HG03095 (cell line): ENCODE results near the gene DDX39B.
A peak's percentile ranks its signal among the peaks of the same experiment; 100 is the strongest.

Source experiments
- ATAC-seq: cut with Tn5 transposase; IDR thresholded peaks from one replicate; pipeline ENCODE4 v1.9.1; 2021; ENCODE audit warnings: moderate library complexity; ENCODE audit not compliant: unreplicated experiment

DDX39B gene

GRCh38 chr6:31548544-31548873, 6.7 kb upstream of the DDX39B start:
- no peak for ATAC-seq

GRCh38 chr6:31547727-31548543, 6.1 kb upstream of the DDX39B start:
- ATAC-seq = no peak

- peak; percentile 52 for ATAC-seq
Measured at GRCh38 chr6:31546958-31547726, 5.3 kb upstream of the DDX39B start, which contains the start of gene NFKBIL1. Gene NFKBIL1 (plus strand): TSS chr6:31547608. CDS start chr6:31547695, 87 bp downstream.

GRCh38 chr6:31546339-31546957, 4.6 kb upstream of the DDX39B start, which contains the start of gene ATP6V1G2:
Gene ATP6V1G2 (minus strand): TSS chr6:31546608. CDS start chr6:31546559, 49 bp downstream.
- peak; percentile 41 for ATAC-seq

GRCh38 chr6:31545291-31545690, 3.5 kb upstream of the DDX39B start:
- no peak for ATAC-seq

- no peak for ATAC-seq
Measured at GRCh38 chr6:31544676-31545075, 2.9 kb upstream of the DDX39B start.

- ATAC-seq = no peak
Measured at GRCh38 chr6:31543639-31544038, 1.8 kb upstream of the DDX39B start.

GRCh38 chr6:31541059-31541657, 645 bp downstream of the DDX39B start:
- no peak for ATAC-seq

GRCh38 chr6:31540640-31541039, 1.2 kb downstream of the DDX39B start:
- no peak for ATAC-seq

- no peak for ATAC-seq
Measured at GRCh38 chr6:31538805-31539400, 2.9 kb downstream of the DDX39B start.

GRCh38 chr6:31535538-31536324, 6.1 kb downstream of the DDX39B start:
- no peak for ATAC-seq

- no peak for ATAC-seq
Measured at GRCh38 chr6:31534521-31535040, 7.2 kb downstream of the DDX39B start.

GRCh38 chr6:31534011-31534410, 7.8 kb downstream of the DDX39B start:
- ATAC-seq = no peak

GRCh38 chr6:31533455-31533841, 8.4 kb downstream of the DDX39B start:
- ATAC-seq = no peak

GRCh38 chr6:31532644-31533454, 9.0 kb downstream of the DDX39B start:
- no peak for ATAC-seq

- no peak for ATAC-seq
Measured at GRCh38 chr6:31531771-31532643, 9.8 kb downstream of the DDX39B start.

- no peak for ATAC-seq
Measured at GRCh38 chr6:31531162-31531561, 10.6 kb downstream of the DDX39B start.

- ATAC-seq = no peak
Measured at GRCh38 chr6:31530659-31531058, 11.1 kb downstream of the DDX39B start.
